Activated CD4-positive, alpha-beta T cell treated with anti-CD3 and anti-CD28 coated beads for 4 hours (primary cell): Measurements from ENCODE around the gene F7.
A peak's percentile ranks its signal among the peaks of the same experiment; 100 is the strongest.
"Not testable (repeated sequence)": the region's sequence is repeated elsewhere in the genome, so short reads cannot be mapped to it uniquely, and the experiment has no call there.

Experiments used
- DNase-seq, 2 donors: peaks; one replicate each; pipeline ENCODE4 v3.0.0-alpha.2; 2020

F7 gene

GRCh38 chr13:113105921-113106452, 396 bp downstream of the F7 start:
- DNase-seq, result no peak

- DNase-seq, result no peak
These were observed 1.2 kb downstream of the F7 start for GRCh38 chr13:113106711-113107351.

GRCh38 chr13:113108521-113108920, 2.9 kb downstream of the F7 start:
- DNase-seq, result not testable (repeated sequence)

GRCh38 chr13:113109151-113110047, 3.8 kb downstream of the F7 start:
- no peak for DNase-seq

- DNase-seq, result peak; percentile 56 to 57
These were observed 4.7 kb downstream of the F7 start for GRCh38 chr13:113110048-113110851.

GRCh38 chr13:113110852-113111315, 5.3 kb downstream of the F7 start:
- peak; percentile 14 to 25 for DNase-seq

- DNase-seq, result not testable (repeated sequence)
These were observed 6.2 kb downstream of the F7 start for GRCh38 chr13:113111821-113112220.

GRCh38 chr13:113112475-113112874, 6.9 kb downstream of the F7 start:
- DNase-seq, result not testable (repeated sequence)

- DNase-seq, result no peak
These were observed 7.6 kb downstream of the F7 start for GRCh38 chr13:113112893-113113845.

GRCh38 chr13:113113846-113114271, 8.3 kb downstream of the F7 start:
- no peak for DNase-seq

- DNase-seq, result no peak
These were observed 9.1 kb downstream of the F7 start for GRCh38 chr13:113114511-113115362.

GRCh38 chr13:113115363-113116205, 10.0 kb downstream of the F7 start:
- DNase-seq, result no peak

- DNase-seq, result no peak
These were observed 10.7 kb downstream of the F7 start for GRCh38 chr13:113116206-113116800.

- no peak for DNase-seq
These were observed 11.3 kb downstream of the F7 start for GRCh38 chr13:113116871-113117271.

GRCh38 chr13:113117335-113117872, 11.8 kb downstream of the F7 start:
- DNase-seq, result no peak

- DNase-seq, result no peak
These were observed 12.3 kb downstream of the F7 start for GRCh38 chr13:113117911-113118260.

GRCh38 chr13:113118261-113119021, 12.8 kb downstream of the F7 start:
- DNase-seq, result no peak

GRCh38 chr13:113119166-113119821, 13.7 kb downstream of the F7 start:
- DNase-seq, result no peak
